Skin of body (tissue), 2 donors: Measurements from ENCODE around the gene XXYLT1. TPM values are rescaled to one million over a fixed set of nuclear protein-coding genes. Genes with fewer than 3 reads are reported as not detected.
"Not testable (repeated sequence)": the region's sequence is repeated elsewhere in the genome, so short reads cannot be mapped to it uniquely, and the experiment has no call there.

Source experiments
- DNase-seq: peaks from one replicate; lab custom pipeline; 2025; lab: John Stamatoyannopoulos, UW
- total RNA-seq: library from RNA; depleted of rRNA; stranded (reverse); fragments of >200 nt; gene quantifications from one replicate; pipeline ENCODE4 v1.2.3, GENCODE V29; 2014

XXYLT1 gene
- total RNA-seq, 1 donor from 2014 or later: 13.6 TPM

GRCh38 chr3:195045481-195046210 is 225.3 kb downstream of the XXYLT1 start:
- DNase-seq: no peak

- DNase-seq: no peak
These were observed 226.5 kb downstream of the XXYLT1 start for GRCh38 chr3:195044411-195044810.

- no peak for DNase-seq
These were observed 227.2 kb downstream of the XXYLT1 start for GRCh38 chr3:195043607-195044339.

- no peak for DNase-seq
These were observed 228.0 kb downstream of the XXYLT1 start for GRCh38 chr3:195042743-195043606.

GRCh38 chr3:195041871-195042742 is 228.9 kb downstream of the XXYLT1 start:
- DNase-seq: no peak

- DNase-seq: no peak
These were observed 230.0 kb downstream of the XXYLT1 start for GRCh38 chr3:195040773-195041520.

GRCh38 chr3:195040094-195040493 is 230.9 kb downstream of the XXYLT1 start:
- no peak for DNase-seq

GRCh38 chr3:195039180-195039843 is 231.6 kb downstream of the XXYLT1 start:
- no peak for DNase-seq

- no peak for DNase-seq
These were observed 232.8 kb downstream of the XXYLT1 start for GRCh38 chr3:195038161-195038560.

- DNase-seq: not testable (repeated sequence)
These were observed 233.4 kb downstream of the XXYLT1 start for GRCh38 chr3:195037586-195037985.

- DNase-seq: no peak
These were observed 234.0 kb downstream of the XXYLT1 start for GRCh38 chr3:195036974-195037373.

- no peak for DNase-seq
These were observed 234.4 kb downstream of the XXYLT1 start for GRCh38 chr3:195036574-195036973.

- DNase-seq: no peak
These were observed 234.8 kb downstream of the XXYLT1 start for GRCh38 chr3:195036203-195036505.

- no peak for DNase-seq
These were observed 235.4 kb downstream of the XXYLT1 start for GRCh38 chr3:195035345-195036202.

- no peak for DNase-seq
These were observed 236.4 kb downstream of the XXYLT1 start for GRCh38 chr3:195034541-195034940.

GRCh38 chr3:195034101-195034500 is 236.9 kb downstream of the XXYLT1 start:
- no peak for DNase-seq

GRCh38 chr3:195033531-195034091 is 237.3 kb downstream of the XXYLT1 start:
- no peak for DNase-seq

- no peak for DNase-seq
These were observed 238.0 kb downstream of the XXYLT1 start for GRCh38 chr3:195032955-195033354.
